GOT3 (cell line): ENCODE data around the gene B3GAT1.

Source experiments
- DNase-seq: peaks from one replicate; lab custom pipeline; 2025; ENCODE audit warnings: mixed read lengths; lab: John Stamatoyannopoulos, UW

Gene B3GAT1

GRCh38 chr11:134390706-134391569 lies 21.1 kb downstream of the B3GAT1 start:
- no peak for DNase-seq

GRCh38 chr11:134389464-134390180 lies 22.4 kb downstream of the B3GAT1 start:
- DNase-seq: no peak

DNA sequence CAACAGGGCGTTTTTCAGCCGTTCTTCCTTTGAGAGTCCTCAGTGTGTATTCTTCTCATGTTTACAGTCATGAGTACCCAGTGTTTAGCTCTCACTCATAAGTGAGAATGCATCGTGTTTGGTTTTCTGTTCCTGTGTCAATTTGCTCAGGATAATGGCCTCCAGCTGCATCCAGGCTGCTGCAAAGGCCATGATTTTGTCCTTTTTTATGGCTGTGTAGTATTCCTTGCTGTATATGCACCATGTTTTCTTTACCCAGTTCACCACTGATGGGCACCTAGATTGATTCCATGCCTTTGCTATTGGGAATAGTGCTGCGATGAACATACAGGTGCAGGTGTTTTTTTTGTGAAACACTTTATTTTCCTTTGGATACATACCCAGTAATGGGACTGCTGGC lies 23.5 kb downstream of the B3GAT1 start:
- DNase-seq: no peak

DNA sequence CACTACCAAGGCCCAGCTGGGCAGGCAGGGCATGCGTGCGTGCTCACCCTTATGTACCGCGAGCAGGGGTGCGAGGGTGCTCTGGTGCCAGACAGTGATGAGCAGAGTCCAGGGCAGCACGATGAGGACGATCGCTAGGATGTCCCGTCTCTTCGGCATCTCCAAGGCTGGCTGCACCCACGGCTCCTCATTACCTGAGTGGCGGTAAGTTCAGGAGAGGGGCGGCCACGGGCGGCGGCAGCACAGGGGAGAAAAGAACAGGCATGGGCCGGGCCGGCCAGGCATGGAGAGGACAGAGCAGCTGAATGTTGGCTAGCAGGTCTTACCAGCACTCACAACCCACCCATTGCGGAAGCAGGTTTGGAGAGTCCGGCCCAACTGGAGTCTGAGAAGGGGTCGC lies 24.5 kb downstream of the B3GAT1 start:
- DNase-seq: no peak

- DNase-seq: no peak
These were observed 25.1 kb downstream of the B3GAT1 start for GRCh38 chr11:134386945-134387344.

- no peak for DNase-seq
These were observed 26.1 kb downstream of the B3GAT1 start for GRCh38 chr11:134385774-134386565.

DNA sequence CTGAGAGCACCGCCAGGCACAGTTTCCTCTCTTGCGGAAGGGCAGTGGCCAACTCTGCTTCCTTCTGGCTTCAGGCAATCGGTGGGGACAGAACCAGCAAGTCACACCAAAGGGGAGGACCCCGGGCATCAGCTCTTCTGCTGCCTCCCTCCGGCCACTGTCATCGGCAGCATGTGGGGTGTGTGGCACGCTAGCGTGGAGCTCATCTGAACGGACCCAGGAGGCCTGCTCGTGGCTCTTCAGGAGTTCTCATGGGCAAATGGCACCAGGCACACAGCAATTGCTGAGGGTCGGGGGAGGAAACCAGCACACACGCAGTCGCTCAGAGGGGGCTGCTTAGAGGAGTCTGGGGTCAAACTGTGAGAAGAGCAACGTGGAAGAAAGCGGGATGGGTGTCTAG lies 26.9 kb downstream of the B3GAT1 start:
- no peak for DNase-seq

DNA sequence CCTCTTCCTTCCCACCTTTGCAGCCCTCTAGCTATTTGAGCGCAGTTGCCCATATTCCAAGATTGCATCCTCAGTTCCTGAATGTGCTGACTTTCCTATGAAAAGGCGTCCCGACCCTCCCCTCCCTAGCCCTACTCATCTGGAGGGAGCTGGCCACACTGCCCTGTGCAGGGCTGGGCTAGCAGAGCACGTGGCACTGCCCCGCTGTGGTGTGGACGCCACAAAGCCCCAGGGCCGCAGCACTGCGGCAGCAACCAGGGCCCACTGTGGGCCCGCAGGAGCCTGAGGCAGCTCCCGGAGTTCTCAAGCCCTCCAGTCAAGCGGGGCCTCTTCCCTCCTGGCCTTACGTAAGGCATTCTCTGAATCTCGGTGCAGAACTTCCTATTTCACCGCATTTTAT lies 27.6 kb downstream of the B3GAT1 start:
- DNase-seq: no peak

- no peak for DNase-seq
These were observed 28.3 kb downstream of the B3GAT1 start for GRCh38 chr11:134383576-134384221.

DNA sequence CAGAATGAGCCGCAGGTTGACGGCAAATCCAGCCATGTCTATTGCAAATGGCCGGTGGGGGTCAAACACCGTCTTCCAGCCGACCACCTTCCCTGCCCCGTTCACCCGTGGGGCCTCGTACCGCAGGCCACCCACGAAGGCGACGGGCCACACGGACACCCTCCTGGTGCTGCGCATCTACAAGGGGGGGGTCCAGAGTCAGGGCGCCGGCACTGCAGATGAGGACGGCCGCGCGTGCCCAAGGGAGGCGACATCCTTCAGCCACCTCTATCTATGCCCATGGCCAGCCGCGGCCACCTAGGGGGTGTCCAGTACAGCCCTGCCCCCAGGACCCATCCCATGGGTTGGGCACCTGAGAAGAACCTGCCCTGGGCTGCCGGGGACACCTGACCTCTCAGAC lies 29.2 kb downstream of the B3GAT1 start:
- no peak for DNase-seq

- DNase-seq: no peak
These were observed 29.8 kb downstream of the B3GAT1 start for GRCh38 chr11:134382257-134382656.

GRCh38 chr11:134380785-134381184 lies 31.3 kb downstream of the B3GAT1 start:
- DNase-seq: no peak

DNA sequence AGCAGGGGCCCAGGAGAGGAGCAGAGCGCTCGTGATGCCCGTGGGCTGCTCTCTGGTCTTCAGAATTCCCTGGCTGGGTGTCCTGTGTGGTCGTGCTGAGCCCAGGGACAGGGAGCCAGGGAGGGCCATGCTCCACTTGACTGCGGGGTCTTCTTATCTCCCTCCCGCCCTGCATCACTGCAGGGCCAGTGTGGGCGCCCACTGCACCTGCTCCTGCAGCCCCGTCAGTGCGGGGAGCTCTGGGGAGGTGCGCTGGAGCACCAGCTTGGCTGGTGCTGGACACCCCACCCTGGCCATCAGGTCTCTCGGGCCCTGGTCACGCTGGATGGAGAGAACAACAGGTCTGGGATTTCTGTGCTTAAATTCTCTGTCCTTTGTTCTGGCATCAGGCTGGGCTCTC lies 31.8 kb downstream of the B3GAT1 start:
- DNase-seq: no peak

DNA sequence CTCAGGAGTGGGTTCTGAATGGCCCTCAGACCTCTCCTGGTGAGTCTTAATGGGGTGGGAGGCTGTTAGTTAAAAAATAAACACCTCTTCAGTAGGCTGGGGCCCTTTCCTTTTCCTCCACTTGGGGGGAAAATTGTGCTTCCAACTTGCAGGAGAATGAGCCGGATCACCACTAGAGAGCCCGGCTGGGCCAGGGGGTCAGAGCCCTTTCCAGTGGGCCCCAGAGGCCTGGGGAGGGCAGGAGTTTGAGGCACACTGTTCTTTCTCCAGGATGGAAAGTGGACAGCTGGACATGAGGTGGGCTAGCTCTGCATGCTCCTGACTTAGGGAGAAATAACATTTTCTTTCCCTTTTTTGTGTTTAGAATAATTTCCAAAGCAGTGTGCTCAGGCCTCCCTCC lies 32.8 kb downstream of the B3GAT1 start:
- DNase-seq: no peak

DNA sequence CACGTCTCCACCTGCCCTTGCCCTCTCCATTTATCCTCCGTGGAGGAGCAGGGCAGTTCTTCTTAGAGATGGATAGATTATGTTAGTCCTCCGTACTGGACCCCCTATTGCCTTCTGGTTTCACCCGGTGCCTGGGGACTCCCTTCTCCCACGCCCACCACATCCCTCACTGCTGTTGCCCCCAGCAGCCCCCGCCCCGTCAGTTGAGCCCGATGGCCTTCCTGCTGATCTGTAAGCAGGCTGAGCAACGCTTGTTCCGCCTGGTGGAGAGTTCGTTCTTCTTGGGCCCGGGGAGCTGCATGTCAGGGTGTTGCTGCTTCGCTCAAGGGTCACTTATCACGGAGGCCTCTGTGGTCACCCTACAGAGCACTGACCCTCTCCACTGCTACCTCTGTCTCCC lies 34.2 kb downstream of the B3GAT1 start:
- DNase-seq: no peak

DNA sequence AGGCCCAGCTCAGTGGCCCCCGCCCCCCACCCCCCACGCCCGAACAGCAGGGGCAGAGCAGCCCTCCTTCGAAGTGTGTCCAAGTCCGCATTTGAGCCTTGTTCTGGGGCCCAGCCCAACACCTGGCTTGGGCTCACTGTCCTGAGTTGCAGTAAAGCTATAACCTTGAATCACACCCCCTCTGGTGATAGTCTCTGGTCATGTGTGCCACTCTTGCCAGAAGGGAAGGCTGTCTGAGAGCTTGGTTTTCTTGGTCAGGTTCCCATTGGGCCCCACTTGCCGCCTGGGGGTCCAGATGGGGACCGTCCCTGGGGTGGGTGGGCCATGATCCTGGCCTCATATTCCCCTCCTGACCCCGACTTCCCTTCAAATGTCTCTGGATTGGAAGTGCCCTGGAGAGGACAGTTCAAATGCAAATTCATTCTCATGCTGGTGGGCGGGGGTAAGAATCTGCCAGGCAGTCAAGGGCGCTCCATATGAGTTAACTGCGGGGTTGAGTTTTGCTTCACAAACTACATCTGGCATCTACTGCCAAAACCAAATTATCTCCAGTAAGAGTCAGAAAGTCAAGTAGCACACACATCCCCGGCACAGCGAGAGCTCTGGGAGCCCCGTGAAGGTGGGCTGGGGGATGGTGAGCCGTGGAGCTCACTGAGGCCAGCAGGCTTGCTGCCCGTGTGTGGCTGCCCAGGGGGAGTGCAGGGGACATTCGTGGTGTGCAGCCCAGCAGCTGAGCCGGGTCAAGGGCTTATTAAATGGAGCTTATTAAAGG lies 35.7 kb downstream of the B3GAT1 start:
- no peak for DNase-seq

DNA sequence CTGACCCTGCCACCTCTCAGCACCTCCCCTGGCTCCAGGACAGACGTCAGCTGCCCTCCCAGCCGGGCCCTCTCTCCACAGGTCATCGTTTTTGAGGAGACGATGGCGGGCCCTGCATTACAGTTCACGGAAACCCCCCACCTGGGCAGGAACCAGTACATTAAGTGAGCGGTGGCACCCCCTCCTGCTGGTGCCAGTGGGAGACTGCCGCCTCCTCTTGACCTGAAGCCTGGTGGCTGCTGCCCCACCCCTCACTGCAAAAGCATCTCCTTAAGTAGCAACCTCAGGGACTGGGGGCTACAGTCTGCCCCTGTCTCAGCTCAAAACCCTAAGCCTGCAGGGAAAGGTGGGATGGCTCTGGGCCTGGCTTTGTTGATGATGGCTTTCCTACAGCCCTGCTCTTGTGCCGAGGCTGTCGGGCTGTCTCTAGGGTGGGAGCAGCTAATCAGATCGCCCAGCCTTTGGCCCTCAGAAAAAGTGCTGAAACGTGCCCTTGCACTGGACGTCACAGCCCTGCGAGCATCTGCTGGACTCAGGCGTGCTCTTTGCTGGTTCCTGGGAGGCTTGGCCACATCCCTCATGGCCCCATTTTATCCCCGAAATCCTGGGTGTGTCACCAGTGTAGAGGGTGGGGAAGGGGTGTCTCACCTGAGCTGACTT lies 37.0 kb downstream of the B3GAT1 start:
- no peak for DNase-seq

- DNase-seq: no peak
These were observed 37.9 kb downstream of the B3GAT1 start for GRCh38 chr11:134374171-134374570.

DNA sequence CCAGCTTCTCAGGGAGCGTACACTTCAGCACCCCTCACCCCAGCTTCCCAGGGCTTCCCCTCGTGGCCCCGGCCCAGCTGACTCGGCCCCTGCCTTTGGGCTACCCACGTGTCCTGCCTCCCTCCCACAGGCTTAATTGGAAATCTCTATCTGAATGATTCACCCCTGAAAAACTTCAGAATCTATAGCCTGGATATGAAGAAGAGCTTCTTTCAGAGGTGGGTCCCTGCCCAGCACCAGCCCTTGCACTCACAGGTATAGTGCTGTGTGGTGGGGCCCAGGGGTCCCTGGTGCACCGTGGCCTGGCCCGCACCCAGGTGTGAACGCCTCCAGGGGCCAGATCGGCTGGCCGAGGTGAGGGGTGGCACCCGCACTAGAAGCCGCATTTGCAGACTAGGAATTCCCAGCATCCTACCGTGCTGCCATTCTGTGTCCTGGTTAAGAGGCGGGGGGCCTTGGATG lies 38.4 kb downstream of the B3GAT1 start:
- DNase-seq: no peak

DNA sequence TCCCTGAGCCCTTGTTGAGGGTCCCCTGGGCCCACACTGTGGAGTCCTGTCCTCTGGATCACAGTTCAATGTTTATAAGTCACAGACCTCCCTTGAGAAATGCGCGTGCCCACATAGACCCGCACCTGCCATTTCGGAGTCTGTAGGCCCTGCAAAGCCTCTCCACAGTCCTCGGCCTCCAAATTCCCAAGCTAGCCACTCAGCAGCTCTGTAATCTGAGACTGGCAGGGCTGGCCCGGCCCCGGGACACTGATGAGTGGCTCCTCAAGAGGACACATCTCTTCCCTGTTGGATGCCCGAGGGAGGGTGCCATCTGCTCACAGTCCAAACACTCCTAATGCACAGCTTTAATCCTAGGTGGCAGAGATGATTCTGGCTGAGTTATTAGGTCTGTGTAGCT lies 39.1 kb downstream of the B3GAT1 start:
- no peak for DNase-seq

GRCh38 chr11:134372536-134372935 lies 39.5 kb downstream of the B3GAT1 start:
- DNase-seq: no peak
